Adrenal gland (tissue), 12 donors: ENCODE measurements around the gene ZC3H18. TPM values are rescaled to one million over a fixed set of nuclear protein-coding genes. Genes with fewer than 3 reads are reported as not detected.

Source experiments
- DNase-seq, 7 donors: peaks; one replicate each; pipeline ENCODE4 v3.0.0-alpha.2; 2019 to 2020
- H3K27ac ChIP-seq, 5 donors: fragments of 200-600 bp; sonication (generic) in 4 of 5; 1 replicate in 3 of 5; 2 replicates in 2 of 5; pipeline versions ENCODE4 v1.5.1 to v1.8.0; 2016 to 2020; ENCODE audit warnings: mild to moderate bottlenecking in 1 of 5
- H3K27me3 ChIP-seq: fragments of 200-600 bp; 2 replicates; pipeline ENCODE4 v1.8.0; 2021
- H3K36me3 ChIP-seq, 2 donors: fragments of 200-600 bp; replicated peaks in 1 of 2; 1 replicate in 1 of 2; 2 replicates in 1 of 2; pipeline versions ENCODE4 v1.5.1 to v1.8.0; 2018 to 2022
- H3K4me1 ChIP-seq, 2 donors: fragments of 200-600 bp; replicated peaks in 1 of 2; 1 replicate in 1 of 2; 2 replicates in 1 of 2; pipeline versions ENCODE4 v1.5.1 to v1.8.0; 2018 to 2021
- H3K4me3 ChIP-seq, 4 donors: fragments of 200-600 bp; sonication (generic) in 3 of 4; one replicate each; pipeline ENCODE4 v1.5.1; 2016 to 2018
- H3K9me3 ChIP-seq, 3 donors: fragments of 200-600 bp; sonication (generic) in 1 of 3; replicated peaks in 1 of 3; 1 replicate in 2 of 3; 2 replicates in 1 of 3; pipeline versions ENCODE4 v1.5.1 to v1.8.0; 2016 to 2021
- POLR2A ChIP-seq, 2 donors: fragments of 450-650 bp; IDR thresholded peaks; one replicate each; pipeline ENCODE4 v1.6.1; 2017; ENCODE audit warnings: antibody characterized with exemption in 2 of 2, mild to moderate bottlenecking in 2 of 2, moderate library complexity in 1 of 2
- WGBS, 4 donors: extraction: QIAGEN DNeasy Blood & Tissue Kit in 2 of 4; methylation state at CpG; one replicate each; pipeline versions ENCODE4 v1.1.5 to v1.1.7; 2013 to 2017; 5-methylcytosine and 5-hydroxymethylcytosine counted together
- intact Hi-C, 2 donors: fragments of 100-400 bp; cut with DNase I; formaldehyde crosslinking; loops; one replicate each; pipeline versions ENCODE4 v1.14.1 to v1.15.0; 2022 to 2023
- polyA plus RNA-seq, 3 donors: library from polyadenylated mRNA; stranded (reverse); fragments of 200-250 nt in 2 of 3; fragments of 350-450 nt in 1 of 3; fragmentation: Illumina TruSeq in 1 of 3; extraction: RNeasy Lipid Tissue Mini Kit (QIAGEN cat#74804) in 1 of 3; gene quantifications; one replicate each; pipeline ENCODE4 v1.2.3, GENCODE V29; 2013 to 2014
- total RNA-seq, 9 donors: library from RNA; depleted of rRNA in 4 of 9; stranded (reverse); fragments of >200 nt in 4 of 9; fragments of 120-200 nt in 1 of 9; fragmentation: NEBNext Ultra II Directional in 1 of 9; extraction: Animal tissue kit (Norgen Biotek cat#: 25700) in 1 of 9; gene quantifications; one replicate each; pipeline versions ENCODE4 v1.1.0 to v1.2.4, GENCODE V29; 2013 to 2023
- TF ChIP-seq, protein P1 (sequence below), 6 experiments: fragments of 450-650 bp in 4 of 6; fragments of 200-600 bp in 2 of 6; sonication (generic) in 1 of 6; IDR thresholded peaks; 1 replicate in 5 of 6; 2 replicates in 1 of 6; pipeline versions ENCODE4 v1.5.1 to v1.8.0; 2016 to 2021; ENCODE audit warnings: antibody characterized with exemption in 6 of 6, mild to moderate bottlenecking in 2 of 6, moderate library complexity in 1 of 6
- donor health status: healthy with polysubstance abuse.
- donor health status: Bipolar disorder and iron deficiency.
- donor health status: DM: yes; HTN: yes; CAD: no.
- donor health status: DM: no; HTN: no; CAD: no.
- donor health status: DM: no; HTN: no; CAD: no.
- donor health status: DM: yes; HTN: yes; CAD: no.

The ZC3H18 gene
- total and polyA plus RNA-seq, 12 donors = 6.1 to 49.1 (median 22.9) TPM

- H3K4me1 ChIP-seq = no peaks in the 10 kb centered on the region
- intact Hi-C loops = no loop called here
- TF ChIP-seq, protein P1, sequence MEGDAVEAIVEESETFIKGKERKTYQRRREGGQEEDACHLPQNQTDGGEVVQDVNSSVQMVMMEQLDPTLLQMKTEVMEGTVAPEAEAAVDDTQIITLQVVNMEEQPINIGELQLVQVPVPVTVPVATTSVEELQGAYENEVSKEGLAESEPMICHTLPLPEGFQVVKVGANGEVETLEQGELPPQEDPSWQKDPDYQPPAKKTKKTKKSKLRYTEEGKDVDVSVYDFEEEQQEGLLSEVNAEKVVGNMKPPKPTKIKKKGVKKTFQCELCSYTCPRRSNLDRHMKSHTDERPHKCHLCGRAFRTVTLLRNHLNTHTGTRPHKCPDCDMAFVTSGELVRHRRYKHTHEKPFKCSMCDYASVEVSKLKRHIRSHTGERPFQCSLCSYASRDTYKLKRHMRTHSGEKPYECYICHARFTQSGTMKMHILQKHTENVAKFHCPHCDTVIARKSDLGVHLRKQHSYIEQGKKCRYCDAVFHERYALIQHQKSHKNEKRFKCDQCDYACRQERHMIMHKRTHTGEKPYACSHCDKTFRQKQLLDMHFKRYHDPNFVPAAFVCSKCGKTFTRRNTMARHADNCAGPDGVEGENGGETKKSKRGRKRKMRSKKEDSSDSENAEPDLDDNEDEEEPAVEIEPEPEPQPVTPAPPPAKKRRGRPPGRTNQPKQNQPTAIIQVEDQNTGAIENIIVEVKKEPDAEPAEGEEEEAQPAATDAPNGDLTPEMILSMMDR (IDR thresholded peaks at IDR 0.05) = no peak
- no peak for TF ChIP-seq POLR2A (IDR thresholded peaks at IDR 0.05)
- no peak for DNase-seq
- 44 to 78% (median 65%) methylated on average over 11 to 13 of the region's 13 CpGs for WGBS, 4 donors
- no peaks in the 10 kb centered on the region for H3K36me3 ChIP-seq
- no peaks in the 10 kb centered on the region for H3K9me3 ChIP-seq
- peaks cover 3% of the 10 kb centered on the region for H3K27me3 ChIP-seq
- H3K27ac ChIP-seq = no peak overlapping the region
- no peak overlapping the region for H3K4me3 ChIP-seq
These were observed 17.4 kb upstream of the ZC3H18 start for GRCh38 chr16:88552815-88553214.

GRCh38 chr16:88553739-88554138 is 16.5 kb upstream of the ZC3H18 start:
- H3K27me3 ChIP-seq = no peaks in the 10 kb centered on the region
- intact Hi-C loops = no loop called here

DNA sequence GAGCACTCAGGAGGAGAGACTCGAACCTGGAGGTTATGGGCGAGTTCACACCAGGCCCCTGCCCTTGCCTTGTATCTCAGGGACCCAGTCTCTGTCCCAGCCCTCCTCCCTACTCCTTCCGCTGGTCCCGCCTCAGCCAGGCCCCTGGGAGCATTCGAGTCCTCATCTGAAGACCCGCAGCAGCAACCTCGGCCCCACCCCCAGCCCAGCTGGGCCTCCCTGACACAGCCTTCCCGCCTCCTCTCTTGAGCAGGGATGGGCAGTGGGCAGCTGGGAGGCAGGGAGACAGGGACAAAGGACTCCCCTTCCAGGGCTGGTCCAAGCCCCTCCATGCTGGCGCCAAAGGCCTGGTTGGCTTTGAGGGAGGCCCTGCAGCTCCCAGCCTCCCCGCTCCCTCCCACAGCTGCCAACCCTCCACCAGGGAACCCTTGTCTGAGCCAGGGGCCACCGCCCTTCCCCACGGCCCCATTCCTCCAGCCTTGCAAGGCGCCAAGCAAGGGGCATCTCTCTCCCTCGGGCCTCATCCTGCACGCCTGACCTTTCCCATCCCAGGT is 15.4 kb upstream of the ZC3H18 start:
- Histone ChIP-seq H3K4me1 (peaks cover 0 to 4% of the 10 kb centered on the region in 2 donors), H3K27me3 (no peaks in the 10 kb centered on the region), H3K9me3 (no peaks in the 10 kb centered on the region), H3K4me3 (no peak overlapping the region), H3K36me3 (no peaks in the 10 kb centered on the region), H3K27ac (no peak overlapping the region)
- TF ChIP-seq POLR2A (IDR thresholded peaks at IDR 0.05) = no peak
- TF ChIP-seq, protein P1 (IDR thresholded peaks at IDR 0.05) = no peak
- intact Hi-C loops = no loop called here
- 75 to 85% (median 84%) methylated on average over 13 to 15 of the region's 15 CpGs for WGBS, 4 donors
- no peak for DNase-seq

More at GRCh38 chr16:88553739-88554138, 16.5 kb upstream of the ZC3H18 start:
- H3K36me3 ChIP-seq = no peaks in the 10 kb centered on the region
- no peak for TF ChIP-seq POLR2A (IDR thresholded peaks at IDR 0.05)
- TF ChIP-seq, protein P1 (IDR thresholded peaks at IDR 0.05) = no peak
- H3K4me3 ChIP-seq = no peak overlapping the region
- H3K9me3 ChIP-seq = no peaks in the 10 kb centered on the region
- WGBS, 4 donors = 80 to 86% (median 81%) methylated on average over 16 of the region's 16 CpGs
- H3K4me1 ChIP-seq = peaks cover 0 to under 1% of the 10 kb centered on the region in 2 donors
- no peak overlapping the region for H3K27ac ChIP-seq
- DNase-seq = no peak

DNA sequence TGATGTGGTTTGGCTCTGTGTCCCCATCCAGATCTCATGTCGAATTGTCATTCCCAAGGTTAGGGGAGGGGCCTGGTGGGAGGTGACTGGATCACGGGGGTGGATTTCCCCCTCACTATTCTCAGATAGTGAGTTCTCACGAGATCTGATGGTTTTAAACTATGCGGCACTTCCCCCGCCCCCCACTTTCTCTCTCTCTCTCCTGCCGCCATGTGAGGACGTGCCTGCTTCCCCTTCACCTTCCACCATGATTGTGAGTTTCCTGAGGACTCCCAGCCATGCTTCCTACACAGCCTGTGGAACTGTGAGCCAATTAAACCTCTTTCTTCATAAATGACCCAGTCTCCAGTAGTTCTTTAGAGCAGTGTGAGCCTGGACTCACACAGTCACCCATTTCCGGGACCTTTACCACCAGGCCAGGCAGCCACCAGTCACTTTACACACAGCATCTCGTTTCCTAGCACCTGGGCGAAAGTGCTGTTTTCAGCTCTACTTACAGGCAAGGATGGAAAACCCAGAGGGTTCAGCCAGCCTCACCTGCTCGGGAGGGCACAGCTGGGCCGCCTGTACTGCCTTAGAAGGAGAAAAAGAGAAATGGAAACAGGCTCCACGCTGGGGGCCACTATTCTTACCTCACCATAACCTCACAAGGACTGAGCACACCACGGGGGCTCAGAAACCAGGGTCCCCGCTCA is 13.8 kb upstream of the ZC3H18 start:
- H3K4me1 ChIP-seq = peaks cover 0 to 4% of the 10 kb centered on the region in 2 donors
- H3K27me3 ChIP-seq = no peaks in the 10 kb centered on the region
- WGBS, 4 donors = 72 to 81% (median 79%) methylated on average over 14 to 15 of the region's 15 CpGs
- intact Hi-C loops = no loop called here
- DNase-seq = no peak
- H3K27ac ChIP-seq = no peak overlapping the region
- TF ChIP-seq, protein P1 (IDR thresholded peaks at IDR 0.05) = no peak
- no peak for TF ChIP-seq POLR2A (IDR thresholded peaks at IDR 0.05)
- H3K4me3 ChIP-seq = no peak overlapping the region
- H3K9me3 ChIP-seq = no peaks in the 10 kb centered on the region
- H3K36me3 ChIP-seq = no peaks in the 10 kb centered on the region
